ENCODE measurements around the gene GFAP. TPM values are rescaled to one million over a fixed set of nuclear protein-coding genes. Genes with fewer than 3 reads are reported as not detected.
A peak's percentile ranks its signal among the peaks of the same experiment; 100 is the strongest.

GFAP gene
- total RNA-seq, 1 experiment from 2014 or later = 1.2 TPM

DNA sequence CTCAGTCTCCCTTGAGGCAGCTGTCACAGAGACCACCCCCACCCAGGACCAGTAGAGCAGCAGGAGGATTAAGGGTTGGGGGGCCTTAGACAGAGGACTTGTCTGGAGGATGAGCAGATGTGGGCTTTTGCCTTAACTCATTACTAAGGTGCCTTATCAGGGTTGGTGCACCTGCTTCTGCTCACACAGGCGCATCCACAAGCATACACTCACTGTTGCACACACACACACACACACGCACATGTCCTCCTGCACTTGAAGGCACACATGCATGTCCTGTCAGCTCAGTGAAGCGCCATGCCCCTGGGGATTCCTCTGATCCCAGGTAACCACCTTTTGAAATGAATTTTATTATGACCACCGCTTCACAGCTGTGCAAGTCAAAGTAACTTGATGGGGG is 1.2 kb downstream of the GFAP start:
- peaks cover 49% of the 10 kb centered on the region for H3K27me3 Mint-ChIP-seq (ENCODE audit: low read depth)
- Histone ChIP-seq H3K79me1 (ENCODE audit: insufficient read depth, low read depth, low read length, poor library complexity, severe bottlenecking) (no peaks in the 10 kb centered on the region), H2BK15ac (ENCODE audit: low read depth, low read length) (no peak overlapping the region), H2BK5ac (ENCODE audit: insufficient read length, low read length) (no peak overlapping the region), H4K8ac (replicated peaks; ENCODE audit: insufficient read length, low read depth, low read length) (no peak overlapping the region), H3K27ac (ENCODE audit: insufficient read length, low read depth, low read length) (no peak overlapping the region), H3K56ac (ENCODE audit: insufficient read length, low read depth, low read length) (no peak overlapping the region), H2BK120ac (ENCODE audit: low read depth, low read length, poor library complexity, severe bottlenecking) (no peak overlapping the region), H3K4ac (ENCODE audit: low read depth, low read length) (no peak overlapping the region), H3K18ac (ENCODE audit: insufficient read length, low read depth, low read length) (no peak overlapping the region), H3T11ph (ENCODE audit: low read length) (no peak overlapping the region), H2BK20ac (ENCODE audit: low read depth, low read length, poor library complexity, severe bottlenecking) (no peak overlapping the region), H2AFZ (ENCODE audit: low read length) (no peak overlapping the region), H3K9me3 (ENCODE audit: control insufficient read depth, low read depth, low read length) (no peaks in the 10 kb centered on the region), H2AK5ac (ENCODE audit: insufficient read length, low read length) (no peak overlapping the region), H3K14ac (ENCODE audit: insufficient read depth, low read length) (no peak overlapping the region), H3K23me2 (ENCODE audit: insufficient read length, low read depth, low read length, poor library complexity, severe bottlenecking) (peaks cover 6% of the 10 kb centered on the region), H3K9ac (ENCODE audit: extremely low read depth, insufficient read length, low read length) (no peak overlapping the region), H3K4me2 (ENCODE audit: insufficient read depth, insufficient read length, low read length) (no peak overlapping the region), H3K27me3 (ENCODE audit: insufficient read depth, low read length) (peaks cover 4% of the 10 kb centered on the region; the same call in 1 of the 2 replicates), H3K4me1 (ENCODE audit: insufficient read depth, low read length) (peaks cover 2% of the 10 kb centered on the region; the same call in 1 of the 2 replicates), H2BK12ac (ENCODE audit: insufficient read length, low read depth, low read length) (no peak overlapping the region), H3K23ac (ENCODE audit: insufficient read length, low read depth, low read length) (no peak overlapping the region), H4K5ac (ENCODE audit: insufficient read length, low read depth, low read length) (no peak overlapping the region), H3K79me2 (ENCODE audit: insufficient read depth, low read length) (no peaks in the 10 kb centered on the region), H4K91ac (ENCODE audit: insufficient read length, low read depth, low read length) (no peak overlapping the region), H4K20me1 (ENCODE audit: control insufficient read depth, insufficient read depth, insufficient read length) (no peaks in the 10 kb centered on the region)
- no peaks in the 10 kb centered on the region for H3K36me3 Mint-ChIP-seq (ENCODE audit: insufficient read depth in 1 of 3, low read depth in 3 of 3)
- H3K4me1 Mint-ChIP-seq = peaks cover 8 to 10% of the 10 kb centered on the region in 2 experiments; a peak in 3 of 4 replicates
- H3K27ac Mint-ChIP-seq = no peak overlapping the region; a peak in 1 of 7 replicates
- no peak for TF ChIP-seq CTCF (conservative IDR thresholded peaks at IDR 0.05)
- DNase-seq = peak; percentile 25
- WGBS (ENCODE audit: extremely low coverage, insufficient read length, low lambda C conversion rate) = no CpG with 5 or more reads among the region's 4 CpGs
- H3K4me3 Mint-ChIP-seq = no peak overlapping the region; a peak in 1 of 5 replicates
- no peaks in the 10 kb centered on the region for H3K9me3 Mint-ChIP-seq
